ENCODE results near the gene CHMP6. TPM values are rescaled to one million over a fixed set of nuclear protein-coding genes. Genes with fewer than 3 reads are reported as not detected.

Gene CHMP6
- total RNA-seq, 1 donor from 2014 or later, result 27.6 TPM

DNA sequence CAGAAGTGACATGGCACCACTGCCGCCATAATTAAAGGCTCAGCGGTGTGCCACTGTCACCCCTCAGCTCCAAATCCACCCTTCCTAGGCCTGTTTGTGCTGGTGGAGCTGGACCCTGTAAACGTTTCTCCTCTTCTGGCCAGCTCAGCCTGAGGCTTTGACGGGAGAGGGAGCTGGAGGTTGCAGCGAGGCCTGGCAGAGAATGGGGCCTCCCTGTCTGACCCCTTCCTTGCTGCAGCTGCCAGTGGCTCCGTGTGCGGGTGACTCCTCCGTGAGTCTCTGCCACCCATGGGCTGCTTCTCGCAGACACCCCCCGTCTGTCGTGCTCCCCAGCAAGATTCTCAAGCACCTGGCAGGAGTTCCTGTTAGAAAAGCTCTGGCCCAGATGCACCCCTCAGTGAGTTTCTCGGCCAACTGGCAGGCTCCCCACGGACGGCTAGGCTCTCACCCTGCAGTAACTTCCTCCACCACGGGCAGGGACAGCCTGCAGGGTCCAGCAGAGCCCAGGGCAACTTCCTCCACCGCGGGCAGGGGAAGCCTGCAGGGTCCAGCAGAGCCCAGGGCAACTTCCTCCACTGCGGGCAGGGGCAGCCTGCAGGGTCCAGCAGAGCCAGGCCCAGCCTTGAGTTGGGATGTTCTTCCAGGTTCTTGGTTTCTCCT is 4.7 kb upstream of the CHMP6 start:
- Mint-ChIP-seq H3K36me3 (ENCODE audit: low read depth) (no peaks in the 10 kb centered on the region), H3K4me3 (ENCODE audit: unreplicated experiment) (no peak overlapping the region), H3K4me1 (ENCODE audit: low read depth) (peaks cover 8% of the 10 kb centered on the region), H3K9me3 (ENCODE audit: low read depth) (no peaks in the 10 kb centered on the region), H3K27me3 (ENCODE audit: low read depth) (no peaks in the 10 kb centered on the region), H3K27ac (ENCODE audit: unreplicated experiment) (no peak overlapping the region)
- no peak for DNase-seq (ENCODE audit: low spot score)
- TF ChIP-seq, protein P1, sequence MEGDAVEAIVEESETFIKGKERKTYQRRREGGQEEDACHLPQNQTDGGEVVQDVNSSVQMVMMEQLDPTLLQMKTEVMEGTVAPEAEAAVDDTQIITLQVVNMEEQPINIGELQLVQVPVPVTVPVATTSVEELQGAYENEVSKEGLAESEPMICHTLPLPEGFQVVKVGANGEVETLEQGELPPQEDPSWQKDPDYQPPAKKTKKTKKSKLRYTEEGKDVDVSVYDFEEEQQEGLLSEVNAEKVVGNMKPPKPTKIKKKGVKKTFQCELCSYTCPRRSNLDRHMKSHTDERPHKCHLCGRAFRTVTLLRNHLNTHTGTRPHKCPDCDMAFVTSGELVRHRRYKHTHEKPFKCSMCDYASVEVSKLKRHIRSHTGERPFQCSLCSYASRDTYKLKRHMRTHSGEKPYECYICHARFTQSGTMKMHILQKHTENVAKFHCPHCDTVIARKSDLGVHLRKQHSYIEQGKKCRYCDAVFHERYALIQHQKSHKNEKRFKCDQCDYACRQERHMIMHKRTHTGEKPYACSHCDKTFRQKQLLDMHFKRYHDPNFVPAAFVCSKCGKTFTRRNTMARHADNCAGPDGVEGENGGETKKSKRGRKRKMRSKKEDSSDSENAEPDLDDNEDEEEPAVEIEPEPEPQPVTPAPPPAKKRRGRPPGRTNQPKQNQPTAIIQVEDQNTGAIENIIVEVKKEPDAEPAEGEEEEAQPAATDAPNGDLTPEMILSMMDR (IDR thresholded peaks at IDR 0.05), result no peak

DNA sequence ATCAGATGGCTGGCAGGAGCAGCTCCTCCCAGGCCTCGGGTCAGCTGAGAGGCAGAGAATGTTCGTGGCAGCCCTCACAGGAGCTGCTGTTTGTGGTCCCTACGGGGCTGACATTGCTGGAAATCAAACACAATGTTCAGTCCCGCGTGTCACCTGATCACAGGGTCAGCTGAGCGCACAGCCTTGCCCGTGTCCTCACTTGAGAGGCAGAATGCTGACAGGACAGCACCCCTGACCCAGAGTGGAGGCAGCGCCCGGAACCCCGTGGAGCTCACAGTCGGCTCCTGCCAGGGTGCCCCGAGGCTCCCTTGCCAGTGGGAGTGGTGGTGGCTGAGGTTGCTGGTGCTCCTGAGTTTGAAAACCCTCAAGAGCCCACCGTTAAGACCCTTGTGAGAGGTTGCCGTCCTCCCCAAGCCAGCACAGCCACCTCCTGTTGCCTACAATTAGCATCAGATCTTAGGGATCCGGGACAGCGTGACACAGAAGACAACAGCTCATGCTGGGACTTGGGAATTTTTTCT is 3.6 kb upstream of the CHMP6 start:
- no peak for DNase-seq (ENCODE audit: low spot score)
- H3K27me3 Mint-ChIP-seq (ENCODE audit: low read depth), result no peaks in the 10 kb centered on the region
- TF ChIP-seq, protein P1 (IDR thresholded peaks at IDR 0.05), result no peak
- H3K4me3 Mint-ChIP-seq (ENCODE audit: unreplicated experiment), result no peak overlapping the region
- H3K36me3 Mint-ChIP-seq (ENCODE audit: low read depth), result no peaks in the 10 kb centered on the region
- H3K27ac Mint-ChIP-seq (ENCODE audit: unreplicated experiment), result no peak overlapping the region
- H3K9me3 Mint-ChIP-seq (ENCODE audit: low read depth), result no peaks in the 10 kb centered on the region
- H3K4me1 Mint-ChIP-seq (ENCODE audit: low read depth), result peaks cover 13% of the 10 kb centered on the region

DNA sequence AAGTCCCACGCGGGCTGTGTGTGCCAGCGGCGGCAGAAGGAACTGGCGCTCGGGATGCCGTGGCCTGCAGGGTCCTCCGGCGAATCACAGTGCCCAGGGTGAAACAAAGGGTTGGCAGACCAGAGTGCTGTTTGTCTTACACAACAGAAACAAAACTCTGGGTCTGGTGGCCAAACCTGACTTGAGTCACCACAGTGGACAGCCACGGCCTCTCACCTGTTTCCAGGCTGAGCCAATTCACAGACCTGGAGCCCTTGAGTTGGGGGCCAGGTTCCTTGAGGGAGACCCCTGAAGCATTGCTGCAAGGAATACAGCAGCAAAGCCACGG is 2.1 kb upstream of the CHMP6 start:
- Mint-ChIP-seq H3K4me3 (ENCODE audit: unreplicated experiment) (no peak overlapping the region), H3K27me3 (ENCODE audit: low read depth) (no peaks in the 10 kb centered on the region)

DNA sequence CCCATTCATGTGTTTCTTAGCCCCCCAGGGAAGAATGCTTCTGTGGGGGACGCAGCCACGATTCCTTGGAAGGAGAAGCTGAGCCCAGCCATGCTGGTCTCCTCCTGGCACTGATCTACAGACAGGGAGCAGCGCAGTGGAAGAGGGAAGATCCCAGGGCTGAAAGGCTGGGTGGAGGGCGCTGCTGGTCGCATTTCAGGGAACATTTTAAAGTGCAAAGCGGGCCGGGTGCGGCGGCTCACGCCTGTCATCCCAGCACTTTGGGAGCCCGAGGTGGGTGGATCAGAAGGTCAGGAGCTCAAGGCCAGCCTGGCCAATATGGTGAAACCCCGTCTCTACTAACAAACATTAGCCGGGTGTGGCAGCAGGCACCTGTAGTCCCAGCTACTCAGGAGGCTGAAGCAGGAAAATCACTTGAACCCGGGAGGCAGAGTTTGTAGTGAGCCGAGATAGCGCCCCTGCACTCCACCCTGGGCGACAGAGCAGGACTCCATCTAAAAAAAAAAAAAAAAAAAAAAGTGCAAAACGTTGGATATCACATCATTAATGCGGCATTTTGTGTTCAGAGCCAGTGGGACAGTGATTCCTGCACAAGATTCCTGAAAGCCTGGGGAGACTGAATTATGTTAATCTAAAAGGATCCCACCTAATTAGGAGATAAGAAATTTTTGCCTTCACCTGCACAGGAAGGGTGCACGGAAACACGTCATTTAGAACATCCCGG is 558 bp upstream of the CHMP6 start:
- no peak for DNase-seq (ENCODE audit: low spot score)
- H3K4me3 Mint-ChIP-seq (ENCODE audit: unreplicated experiment), result peak overlapping the region; percentile 62
- H3K36me3 Mint-ChIP-seq (ENCODE audit: low read depth), result peaks cover 5% of the 10 kb centered on the region
- H3K27me3 Mint-ChIP-seq (ENCODE audit: low read depth), result no peaks in the 10 kb centered on the region
- no peak overlapping the region for H3K27ac Mint-ChIP-seq (ENCODE audit: unreplicated experiment)
- H3K4me1 Mint-ChIP-seq (ENCODE audit: low read depth), result peaks cover 17% of the 10 kb centered on the region
- TF ChIP-seq, protein P1 (IDR thresholded peaks at IDR 0.05), result no peak
- no peaks in the 10 kb centered on the region for H3K9me3 Mint-ChIP-seq (ENCODE audit: low read depth)

More for the DNA sequence above, 2.1 kb upstream of the CHMP6 start:
- TF ChIP-seq, protein P1 (IDR thresholded peaks at IDR 0.05), result no peak
- peaks cover 21% of the 10 kb centered on the region for H3K4me1 Mint-ChIP-seq (ENCODE audit: low read depth)
- H3K9me3 Mint-ChIP-seq (ENCODE audit: low read depth), result no peaks in the 10 kb centered on the region
- DNase-seq (ENCODE audit: low spot score), result no peak
- H3K27ac Mint-ChIP-seq (ENCODE audit: unreplicated experiment), result no peak overlapping the region
- no peaks in the 10 kb centered on the region for H3K36me3 Mint-ChIP-seq (ENCODE audit: low read depth)

DNA sequence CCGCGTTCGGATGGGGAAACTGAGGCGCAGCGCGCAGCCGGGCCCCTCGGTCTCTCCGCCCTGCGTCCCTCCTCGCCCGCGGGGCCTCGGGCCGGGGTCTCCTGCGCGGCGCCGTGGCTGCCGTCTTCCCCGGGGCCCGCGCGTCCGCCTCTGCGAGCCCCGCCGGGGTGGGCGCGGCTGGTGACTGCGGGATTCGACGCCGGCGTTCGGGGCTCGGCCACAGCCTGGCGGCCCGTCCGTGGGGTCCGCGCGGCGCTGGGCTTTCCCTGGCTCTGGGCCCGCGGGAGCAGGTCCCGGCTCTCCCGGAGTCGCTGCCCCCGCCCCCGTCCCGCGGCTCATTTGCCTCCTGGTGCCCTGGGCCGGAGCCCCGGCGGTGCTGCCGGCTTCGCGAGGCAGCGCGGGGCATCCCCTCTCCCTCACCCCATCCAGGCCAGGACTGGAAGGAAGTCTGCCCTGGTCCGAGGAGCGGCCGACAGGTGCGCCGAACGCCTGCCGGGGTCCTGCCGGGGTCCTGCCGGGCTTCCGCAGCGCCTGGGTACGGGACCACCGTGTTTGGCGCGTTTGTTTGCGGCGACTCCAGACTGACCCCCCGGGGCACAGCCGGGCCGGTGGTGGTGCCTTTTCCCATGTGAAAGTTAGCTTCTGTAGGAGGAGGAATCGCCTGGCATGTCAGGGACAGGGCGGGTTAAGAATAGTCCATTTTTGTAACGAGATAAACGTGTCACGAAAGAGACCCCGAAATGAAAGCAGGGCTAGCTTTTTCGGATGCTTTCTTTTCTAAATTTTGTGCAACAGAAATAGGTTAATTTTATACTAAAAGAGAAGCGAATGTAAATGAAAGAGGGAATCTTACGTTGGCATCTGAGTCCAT is 671 bp downstream of the CHMP6 start:
- Mint-ChIP-seq H3K4me3 (ENCODE audit: unreplicated experiment) (peak overlapping the region; percentile 64), H3K9me3 (ENCODE audit: low read depth) (no peaks in the 10 kb centered on the region), H3K36me3 (ENCODE audit: low read depth) (peaks cover 10% of the 10 kb centered on the region), H3K4me1 (ENCODE audit: low read depth) (peaks cover 17% of the 10 kb centered on the region), H3K27ac (ENCODE audit: unreplicated experiment) (no peak overlapping the region), H3K27me3 (ENCODE audit: low read depth) (no peaks in the 10 kb centered on the region)
- TF ChIP-seq, protein P1 (IDR thresholded peaks at IDR 0.05), result no peak
- no peak for DNase-seq (ENCODE audit: low spot score)

Data from chondrocyte (in vitro differentiated cells).